Stimulated activated naive CD8-positive, alpha-beta T cell treated with anti-CD3 and anti-CD28 coated beads, Interleukin-15, amount 100 ng/mL, for 72 hours (primary cell): ENCODE measurements around the gene SLCO4A1.

ENCODE experiments used
- ATAC-seq: fragments of 150-1000 bp; cut with Tn5 transposase; 2 replicates; pipeline ENCODE4 v1.10.0; 2021; ENCODE audit warnings: mild to moderate bottlenecking, moderate library complexity
- DNase-seq, 2 donors: peaks; one replicate each; pipeline ENCODE4 v3.0.0; 2021 to 2022
- H3K27ac Mint-ChIP-seq, 2 donors: one replicate each; pipeline ENCODE4 v1.8.0; 2022; ENCODE audit warnings: mild to moderate bottlenecking in 2 of 2, mixed read lengths in 2 of 2, moderate library complexity in 2 of 2
- H3K27me3 Mint-ChIP-seq: one replicate; pipeline ENCODE4 v1.8.0; 2022; ENCODE audit warnings: mixed read lengths
- H3K4me1 Mint-ChIP-seq: one replicate; pipeline ENCODE4 v1.8.0; 2022; ENCODE audit warnings: mild to moderate bottlenecking, mixed read lengths
- H3K4me3 Mint-ChIP-seq, 2 donors: one replicate each; pipeline ENCODE4 v1.8.0; 2022; ENCODE audit warnings: mild to moderate bottlenecking in 2 of 2, mixed read lengths in 2 of 2, moderate library complexity in 1 of 2
- H3K9me3 Mint-ChIP-seq, 2 donors: one replicate each; pipeline ENCODE4 v1.8.0; 2022; ENCODE audit warnings: mixed read lengths in 2 of 2

The SLCO4A1 gene

DNA sequence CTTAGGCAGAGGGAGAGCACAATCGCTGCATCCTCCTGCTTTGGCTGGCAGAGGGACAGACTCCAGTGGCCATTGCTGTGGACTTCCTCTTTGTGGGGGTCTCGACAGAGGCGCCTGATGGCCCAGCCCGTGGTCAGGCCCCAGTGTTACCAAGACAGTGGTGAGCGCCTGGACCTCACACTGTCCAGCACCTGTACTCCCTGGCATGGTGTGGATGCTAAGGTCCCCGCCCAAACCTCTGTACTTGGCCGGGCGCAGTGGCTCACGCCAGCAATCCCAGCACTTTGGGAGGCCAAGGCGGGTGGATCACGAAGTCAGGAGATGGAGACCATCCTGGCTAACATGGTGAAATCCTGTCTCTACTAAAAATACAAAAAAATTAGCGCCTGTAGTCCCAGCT is 64.0 kb downstream of the SLCO4A1 start:
- Mint-ChIP-seq H3K27me3 (peaks cover 40% of the 10 kb centered on the region), H3K4me3 (no peak overlapping the region), H3K27ac (no peak overlapping the region), H3K4me1 (peaks cover 26% of the 10 kb centered on the region), H3K9me3 (no peaks in the 10 kb centered on the region)
- ATAC-seq (no peak), DNase-seq (no peak)

DNA sequence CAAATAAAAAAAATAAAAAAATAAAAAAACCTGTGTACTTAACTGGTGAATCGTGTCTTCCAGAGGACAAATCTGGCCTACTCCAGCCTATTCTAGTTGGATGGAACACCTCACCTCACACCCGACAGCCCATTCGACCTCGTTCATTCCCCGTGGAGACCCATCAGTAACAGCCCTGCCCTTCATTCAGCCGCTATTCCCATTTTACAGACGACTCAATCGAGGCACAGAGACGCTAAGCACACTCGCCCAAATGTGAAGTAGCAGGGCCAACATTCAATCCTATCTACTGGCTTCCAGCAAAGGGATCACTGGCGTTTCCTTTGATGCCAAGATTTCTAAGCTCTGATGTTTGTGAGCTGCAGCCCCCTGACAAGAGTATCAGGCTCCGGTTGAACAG is 64.6 kb downstream of the SLCO4A1 start:
- Mint-ChIP-seq H3K4me3 (no peak overlapping the region), H3K27ac (no peak overlapping the region), H3K27me3 (peaks cover 45% of the 10 kb centered on the region), H3K4me1 (peaks cover 26% of the 10 kb centered on the region), H3K9me3 (no peaks in the 10 kb centered on the region)
- ATAC-seq, result no peak
- DNase-seq, result no peak

DNA sequence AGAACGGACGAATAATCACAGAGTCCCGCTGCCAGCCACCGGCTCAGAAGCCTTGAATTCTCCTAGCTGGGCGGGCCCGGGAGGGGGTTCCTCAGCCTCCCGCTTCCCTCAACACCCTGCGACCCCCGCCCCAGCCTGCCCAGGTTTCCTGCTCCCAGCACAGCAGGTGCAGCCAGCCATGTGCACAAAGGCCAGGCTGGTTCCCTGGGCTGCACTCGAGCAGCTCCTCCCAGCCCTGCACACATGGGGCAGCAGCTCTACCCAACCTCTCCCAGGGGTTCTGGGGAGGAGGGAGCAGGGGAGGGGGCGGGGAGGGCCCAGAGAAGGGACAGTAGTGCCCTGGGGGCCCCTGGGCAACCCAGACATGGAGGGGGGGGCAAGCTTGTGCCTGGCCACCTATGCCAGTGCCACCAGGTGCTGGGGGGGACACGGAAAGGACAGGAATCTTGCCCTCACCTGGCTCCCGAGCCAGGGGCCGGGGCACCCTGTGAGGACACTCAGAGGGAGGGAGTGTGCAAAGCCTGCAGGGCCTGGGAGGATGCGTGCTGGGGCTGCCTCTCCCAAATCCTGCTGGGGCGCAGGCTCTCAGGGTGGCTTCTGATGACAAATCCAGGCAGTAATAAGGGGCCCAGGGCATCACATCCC is 65.1 kb downstream of the SLCO4A1 start:
- no peaks in the 10 kb centered on the region for H3K9me3 Mint-ChIP-seq
- ATAC-seq (no peak), DNase-seq (no peak)
- no peak overlapping the region for H3K4me3 Mint-ChIP-seq
- H3K4me1 Mint-ChIP-seq, result peaks cover 26% of the 10 kb centered on the region
- no peak overlapping the region for H3K27ac Mint-ChIP-seq
- peaks cover 46% of the 10 kb centered on the region for H3K27me3 Mint-ChIP-seq

DNA sequence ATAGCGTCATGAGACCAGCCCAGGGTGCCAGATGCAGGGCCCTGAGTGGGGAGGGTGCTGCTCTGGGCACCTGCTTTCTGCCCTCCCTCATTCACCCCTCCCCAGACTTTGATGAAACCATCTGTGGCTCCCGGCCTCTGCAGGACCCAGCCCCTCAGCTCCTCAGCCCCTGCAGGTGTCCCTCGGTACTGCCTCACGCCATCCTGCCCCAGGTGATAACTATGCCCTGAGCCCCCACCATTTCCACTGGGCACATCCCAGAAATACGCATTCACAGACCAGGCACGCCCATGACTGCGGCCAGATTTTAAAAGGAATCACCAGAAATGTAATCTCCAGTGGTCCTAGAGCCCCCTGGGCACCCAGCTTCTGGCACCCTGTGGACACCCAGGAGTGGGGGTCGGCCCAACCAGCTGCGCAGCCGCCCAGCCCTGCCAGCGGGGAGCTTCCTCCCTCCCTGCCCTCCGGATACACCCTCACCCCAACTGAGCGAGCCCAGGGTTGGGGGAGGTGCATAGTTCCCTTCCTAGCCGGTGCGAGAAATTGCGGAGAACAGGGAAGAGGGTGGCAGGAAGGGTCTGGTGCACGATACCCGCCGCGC is 65.7 kb downstream of the SLCO4A1 start:
- Mint-ChIP-seq H3K4me1 (peaks cover 26% of the 10 kb centered on the region), H3K9me3 (no peaks in the 10 kb centered on the region), H3K4me3 (peak overlapping the region in 1 of 2 donors; percentile 70), H3K27ac (no peak overlapping the region), H3K27me3 (peaks cover 46% of the 10 kb centered on the region)
- DNase-seq, result peak; percentile 21 to 24
- ATAC-seq, result peak; percentile 56

DNA sequence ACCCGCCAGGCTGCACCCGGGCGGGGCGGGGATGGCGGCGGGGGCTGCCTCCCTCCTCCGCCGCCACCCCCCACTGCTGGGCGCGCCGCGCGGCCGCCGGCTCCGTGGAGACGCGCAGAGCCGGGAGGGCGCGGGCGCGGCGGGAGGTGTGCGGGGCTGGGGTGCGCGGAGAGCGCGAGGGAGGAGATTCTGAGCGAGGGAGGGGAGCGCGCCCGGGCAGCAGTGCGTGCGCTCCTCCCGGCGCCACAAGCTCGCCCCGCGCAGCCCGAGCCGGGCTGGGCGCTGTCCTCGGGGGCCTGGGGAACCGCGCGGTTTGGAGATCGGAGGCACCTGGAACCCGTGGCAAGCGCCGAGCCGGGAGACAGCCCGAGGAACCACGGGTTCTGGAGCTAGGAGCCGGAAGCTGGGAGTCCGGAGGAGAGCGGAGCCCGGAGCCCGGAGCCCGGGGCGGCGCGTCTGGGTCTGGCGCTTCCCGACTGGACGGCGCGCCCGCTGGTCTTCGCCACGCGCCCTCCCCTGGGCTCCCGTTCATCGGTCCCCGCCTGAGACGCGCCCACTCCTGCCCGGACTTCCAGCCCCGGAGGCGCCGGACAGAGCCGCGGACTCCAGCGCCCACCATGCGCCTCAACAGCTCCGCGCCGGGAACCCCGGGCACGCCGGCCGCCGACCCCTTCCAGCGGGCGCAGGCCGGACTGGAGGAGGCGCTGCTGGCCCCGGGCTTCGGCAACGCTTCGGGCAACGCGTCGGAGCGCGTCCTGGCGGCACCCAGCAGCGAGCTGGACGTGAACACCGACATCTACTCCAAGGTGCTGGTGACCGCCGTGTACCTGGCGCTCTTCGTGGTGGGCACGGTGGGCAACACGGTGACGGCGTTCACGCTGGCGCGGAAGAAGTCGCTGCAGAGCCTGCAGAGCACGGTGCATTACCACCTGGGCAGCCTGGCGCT is 66.6 kb downstream of the SLCO4A1 start, which contains the start of gene NTSR1:
TSS of gene NTSR1 (plus strand) at position 246 of the 946 bp plus-strand sequence. CDS start at position 618, 372 bp downstream.
- H3K4me3 Mint-ChIP-seq, result peak within 1 kb of the TSS in 1 of 2 donors; percentile 70
- H3K27ac Mint-ChIP-seq, result no peak within 1 kb of the TSS
- H3K4me1 Mint-ChIP-seq, result peaks cover 18% of the 10 kb centered on the region
- peaks cover 52% of the 10 kb centered on the region for H3K27me3 Mint-ChIP-seq
- DNase-seq, result no peak
- H3K9me3 Mint-ChIP-seq, result no peaks in the 10 kb centered on the region
- no peak for ATAC-seq

DNA sequence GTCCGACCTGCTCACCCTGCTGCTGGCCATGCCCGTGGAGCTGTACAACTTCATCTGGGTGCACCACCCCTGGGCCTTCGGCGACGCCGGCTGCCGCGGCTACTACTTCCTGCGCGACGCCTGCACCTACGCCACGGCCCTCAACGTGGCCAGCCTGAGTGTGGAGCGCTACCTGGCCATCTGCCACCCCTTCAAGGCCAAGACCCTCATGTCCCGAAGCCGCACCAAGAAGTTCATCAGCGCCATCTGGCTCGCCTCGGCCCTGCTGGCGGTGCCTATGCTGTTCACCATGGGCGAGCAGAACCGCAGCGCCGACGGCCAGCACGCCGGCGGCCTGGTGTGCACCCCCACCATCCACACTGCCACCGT is 67.2 kb downstream of the SLCO4A1 start:
- Mint-ChIP-seq H3K4me3 (peak overlapping the region in 1 of 2 donors; percentile 2), H3K4me1 (peaks cover 11% of the 10 kb centered on the region), H3K9me3 (no peaks in the 10 kb centered on the region), H3K27me3 (peaks cover 58% of the 10 kb centered on the region), H3K27ac (no peak overlapping the region)
- ATAC-seq (no peak), DNase-seq (no peak)

DNA sequence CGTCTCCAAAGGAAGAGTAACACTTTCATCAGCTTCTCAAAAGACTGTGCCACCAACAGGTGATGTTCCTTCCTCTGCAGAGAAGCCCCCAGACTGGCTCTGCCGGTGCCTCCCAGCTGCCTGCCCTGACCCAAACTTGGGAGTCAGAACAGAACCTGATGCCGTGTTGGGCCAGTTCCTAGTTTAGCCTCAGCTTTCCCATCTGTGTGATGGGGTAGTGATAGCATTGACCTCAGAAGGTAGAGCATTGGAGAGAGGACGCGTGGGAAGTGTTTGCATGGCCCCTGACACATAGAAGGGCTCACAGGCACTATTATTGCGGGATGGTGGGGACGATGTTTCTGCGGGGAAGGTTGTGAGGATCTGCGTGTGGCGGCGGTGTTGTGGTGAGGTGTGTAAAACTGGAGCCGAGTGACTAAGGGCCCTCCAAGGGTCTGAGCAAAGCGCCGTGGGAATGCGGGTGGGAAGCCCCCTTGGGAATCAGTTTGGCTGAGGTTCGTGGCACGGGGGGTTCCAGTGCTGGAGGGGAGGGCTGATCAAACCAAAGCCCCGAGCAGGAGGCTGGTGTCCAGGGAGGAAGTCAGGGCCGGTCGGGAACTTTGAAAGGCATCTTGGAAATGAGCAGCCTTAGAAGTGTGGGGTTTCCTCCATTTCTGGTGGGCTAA is 68.0 kb downstream of the SLCO4A1 start:
- Mint-ChIP-seq H3K9me3 (no peaks in the 10 kb centered on the region), H3K27me3 (peaks cover 66% of the 10 kb centered on the region), H3K4me1 (peaks cover 7% of the 10 kb centered on the region), H3K27ac (peak overlapping the region; percentile 4 to 9), H3K4me3 (no peak overlapping the region)
- no peak for DNase-seq
- no peak for ATAC-seq

DNA sequence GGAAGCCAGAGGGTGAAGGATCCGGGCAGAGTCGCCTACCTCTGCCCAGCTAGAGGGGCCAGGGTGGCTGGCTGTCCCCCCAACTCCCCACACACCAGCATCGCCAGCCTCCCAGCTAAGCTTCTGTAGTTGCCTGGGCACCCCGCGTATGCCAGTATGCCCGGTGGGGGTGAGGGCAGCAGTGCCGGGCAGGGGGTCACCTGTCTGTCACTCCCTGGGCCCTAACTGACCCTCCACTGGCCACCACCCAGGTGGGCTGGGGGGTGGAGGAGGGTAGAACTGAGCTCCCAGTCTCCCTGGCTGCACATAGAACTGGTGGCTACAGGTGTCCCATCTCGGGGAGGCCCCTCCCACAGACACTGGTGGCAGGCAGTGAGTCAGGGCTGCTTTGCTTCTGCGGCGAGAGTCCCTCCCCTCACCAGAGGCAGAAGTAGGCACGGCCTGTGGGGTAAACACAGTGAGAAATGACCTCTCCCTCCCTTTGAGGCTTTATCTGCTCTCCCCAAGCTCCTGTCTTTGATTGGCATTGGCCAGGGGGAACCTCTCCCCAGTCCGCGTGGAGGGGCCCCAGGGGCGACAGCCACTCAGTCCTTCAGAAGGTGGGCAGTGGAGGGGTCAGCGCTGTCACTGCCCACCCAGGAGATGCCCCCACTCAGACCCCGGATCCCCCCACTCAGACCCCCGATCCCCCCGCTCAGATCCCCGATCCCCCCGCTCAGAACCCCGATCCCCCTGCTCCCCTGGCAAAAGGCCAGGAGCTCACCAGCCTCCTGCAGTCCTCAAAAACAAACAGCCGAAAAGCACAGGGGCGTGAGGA is 68.8 kb downstream of the SLCO4A1 start:
- Mint-ChIP-seq H3K27me3 (peaks cover 66% of the 10 kb centered on the region), H3K4me1 (peaks cover 12% of the 10 kb centered on the region), H3K27ac (no peak overlapping the region), H3K4me3 (no peak overlapping the region), H3K9me3 (no peaks in the 10 kb centered on the region)
- peak; percentile 56 for ATAC-seq
- DNase-seq, result no peak

DNA sequence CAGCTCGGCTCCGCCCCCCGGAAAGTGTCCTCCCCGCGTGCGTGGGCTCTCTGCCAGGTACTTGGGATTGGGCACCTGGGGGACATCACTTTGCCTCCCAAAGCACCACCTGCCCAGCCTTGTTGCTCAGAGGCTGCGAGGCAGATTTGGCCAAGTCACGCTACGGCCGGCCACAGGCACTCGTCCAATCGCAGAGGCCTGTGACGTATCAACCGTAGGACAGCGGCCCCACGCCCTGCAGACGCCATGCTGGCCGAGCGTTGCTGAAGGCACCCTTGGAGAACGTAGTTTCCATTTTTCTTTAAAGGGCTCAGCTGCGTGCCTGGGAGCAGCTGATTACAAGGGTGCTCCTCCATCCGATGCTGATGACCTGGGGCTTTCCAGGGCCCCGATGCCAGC is 69.4 kb downstream of the SLCO4A1 start:
- H3K27ac Mint-ChIP-seq, result no peak overlapping the region
- H3K9me3 Mint-ChIP-seq, result no peaks in the 10 kb centered on the region
- no peak overlapping the region for H3K4me3 Mint-ChIP-seq
- H3K4me1 Mint-ChIP-seq, result peaks cover 18% of the 10 kb centered on the region
- peaks cover 63% of the 10 kb centered on the region for H3K27me3 Mint-ChIP-seq
- DNase-seq, result no peak
- no peak for ATAC-seq

DNA sequence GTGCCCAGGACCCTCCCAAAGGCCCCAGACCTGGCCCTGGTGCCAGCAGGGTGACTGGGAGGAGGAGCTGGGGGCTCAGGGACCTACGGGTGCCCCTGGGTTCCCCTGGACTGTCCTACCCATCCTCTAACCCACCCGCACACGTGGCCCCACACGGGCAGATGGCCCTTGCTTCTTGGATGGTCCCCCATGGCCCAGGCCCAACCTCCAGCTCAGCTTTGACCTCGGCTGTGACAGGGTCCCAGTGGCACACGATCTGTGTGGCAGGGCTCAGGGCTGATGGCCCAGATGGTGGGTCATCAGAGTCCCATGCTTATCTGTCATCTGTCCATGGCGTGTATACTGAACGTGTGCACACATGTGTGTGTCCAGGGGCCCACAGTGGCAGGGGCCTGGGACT is 70.3 kb downstream of the SLCO4A1 start:
- H3K27ac Mint-ChIP-seq, result no peak overlapping the region
- DNase-seq (no peak), ATAC-seq (no peak)
- H3K4me3 Mint-ChIP-seq, result no peak overlapping the region
- H3K27me3 Mint-ChIP-seq, result peaks cover 54% of the 10 kb centered on the region
- H3K9me3 Mint-ChIP-seq, result no peaks in the 10 kb centered on the region
- H3K4me1 Mint-ChIP-seq, result peaks cover 27% of the 10 kb centered on the region

DNA sequence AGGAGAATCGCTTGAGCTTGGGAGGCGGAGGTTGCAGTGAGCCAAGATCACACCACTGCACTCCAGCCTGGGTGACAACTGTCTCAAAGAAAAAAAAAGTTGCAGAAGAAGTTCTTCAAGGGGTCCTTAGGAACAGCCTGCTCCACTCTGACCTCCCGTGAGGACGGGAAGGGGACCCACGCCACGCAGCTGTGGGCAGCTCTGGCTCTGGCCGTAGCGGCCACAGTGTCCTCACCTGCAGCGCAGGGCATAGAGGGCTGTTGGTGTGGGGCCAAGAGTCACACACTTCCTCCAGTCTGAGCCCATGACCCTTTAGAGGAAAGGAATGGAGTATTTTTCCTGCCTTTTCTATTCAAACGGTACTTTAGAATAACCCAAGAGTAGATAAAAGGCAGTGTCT is 71.7 kb downstream of the SLCO4A1 start:
- peaks cover 45% of the 10 kb centered on the region for H3K27me3 Mint-ChIP-seq
- H3K9me3 Mint-ChIP-seq, result no peaks in the 10 kb centered on the region
- ATAC-seq (no peak), DNase-seq (no peak)
- peak overlapping the region; percentile 22 to 29 for H3K27ac Mint-ChIP-seq
- H3K4me1 Mint-ChIP-seq, result peaks cover 24% of the 10 kb centered on the region
- no peak overlapping the region for H3K4me3 Mint-ChIP-seq

DNA sequence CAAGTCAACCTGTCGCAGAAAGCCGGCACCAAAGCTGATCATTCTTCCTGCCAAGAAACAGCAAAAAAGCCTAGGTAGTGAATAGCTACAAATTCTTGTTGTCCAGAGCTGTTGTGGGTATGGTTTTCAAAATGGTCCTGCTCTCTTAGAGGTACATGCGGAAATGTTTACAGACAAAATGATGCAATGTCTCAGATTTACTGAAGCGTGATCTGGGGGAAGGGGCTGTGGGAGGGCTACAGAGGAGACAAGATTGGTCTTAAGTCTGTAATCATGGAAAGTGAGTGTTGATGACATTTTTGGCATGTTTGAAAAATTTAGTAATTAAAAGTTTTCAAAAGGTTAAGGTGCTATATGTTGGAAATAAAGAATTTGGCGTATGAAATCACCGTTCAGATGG is 72.5 kb downstream of the SLCO4A1 start:
- Mint-ChIP-seq H3K27me3 (peaks cover 38% of the 10 kb centered on the region), H3K27ac (no peak overlapping the region), H3K4me3 (no peak overlapping the region), H3K4me1 (peaks cover 24% of the 10 kb centered on the region), H3K9me3 (peaks cover 6 to 7% of the 10 kb centered on the region in 2 donors)
- ATAC-seq (no peak), DNase-seq (no peak)

DNA sequence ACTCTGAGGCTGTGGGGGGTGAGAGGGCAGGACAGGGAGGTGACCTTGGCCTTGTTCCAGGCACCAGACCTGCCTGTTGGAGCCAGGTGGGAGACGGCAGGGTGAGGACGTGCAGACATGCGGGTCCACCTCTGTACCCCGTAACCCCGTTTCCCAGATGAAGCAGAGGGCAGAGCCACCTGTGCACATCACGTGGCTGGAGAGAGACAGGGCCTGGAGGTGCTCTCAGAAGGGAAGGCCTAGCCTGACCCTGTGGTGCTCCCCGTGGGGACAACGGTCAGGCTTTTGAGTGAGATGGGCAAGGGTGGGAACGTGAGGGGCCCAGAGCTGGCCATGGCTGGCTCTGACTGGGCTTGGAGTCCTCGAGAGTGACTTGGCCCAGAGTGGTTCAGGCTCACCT is 72.9 kb downstream of the SLCO4A1 start:
- DNase-seq (no peak), ATAC-seq (no peak)
- Mint-ChIP-seq H3K4me1 (peaks cover 24% of the 10 kb centered on the region), H3K4me3 (no peak overlapping the region), H3K9me3 (peaks cover 8 to 10% of the 10 kb centered on the region in 2 donors), H3K27ac (no peak overlapping the region), H3K27me3 (peaks cover 34% of the 10 kb centered on the region)

DNA sequence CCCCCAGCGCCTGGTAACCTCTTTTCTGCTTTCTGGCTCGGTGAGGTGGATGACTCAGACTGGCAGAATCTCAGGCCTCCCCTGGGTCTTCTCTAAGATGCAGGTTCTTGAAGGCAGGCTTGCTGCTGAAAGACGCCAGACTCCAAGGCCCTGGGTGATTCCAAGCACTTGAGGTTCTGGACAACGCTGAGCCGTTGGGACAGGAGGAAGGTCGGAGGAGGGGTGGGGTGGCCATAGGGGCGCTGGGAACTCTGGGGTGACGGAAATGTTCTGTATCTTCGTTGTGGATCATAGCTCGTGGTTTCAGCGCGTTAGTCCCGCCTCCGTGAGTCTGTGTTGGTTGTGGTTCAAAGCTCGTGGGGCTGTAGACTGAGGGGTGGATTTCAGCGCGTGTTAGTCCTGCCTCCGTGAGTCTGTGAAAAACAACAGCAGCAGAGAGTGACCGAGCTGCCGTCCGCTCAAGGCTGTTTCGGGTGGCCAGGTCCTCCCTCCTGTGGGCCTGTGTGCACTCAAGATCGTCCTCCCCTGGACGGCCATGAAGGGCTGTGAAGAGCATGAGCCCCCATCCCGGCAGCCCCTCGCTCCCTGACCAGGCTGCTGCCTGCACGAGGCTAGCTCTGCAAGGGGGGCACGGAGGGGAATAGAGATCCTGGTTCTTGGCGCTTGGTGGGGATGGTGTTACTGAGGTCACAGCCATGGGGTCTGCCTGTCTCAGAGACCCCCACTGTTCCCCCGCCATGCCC is 74.1 kb downstream of the SLCO4A1 start:
- Mint-ChIP-seq H3K4me1 (peaks cover 27% of the 10 kb centered on the region), H3K27me3 (peaks cover 26% of the 10 kb centered on the region), H3K9me3 (peaks cover 15 to 20% of the 10 kb centered on the region in 2 donors), H3K4me3 (peak overlapping the region; percentile 68 to 71), H3K27ac (peak overlapping the region in 1 of 2 donors; percentile 57)
- DNase-seq, result peak in 1 of 2 donors; percentile 24
- peak; percentile 77 for ATAC-seq
